ENCODE measurements around the gene RBKS. TPM values are rescaled to one million over a fixed set of nuclear protein-coding genes. Genes with fewer than 3 reads are reported as not detected.

RBKS gene
- total RNA-seq, 4 donors from 2014 or later: 26.1 to 35.4 (median 33.1) TPM; not detected in 1

GRCh38 chr2:27736890-27737204 lies 153.3 kb downstream of the RBKS start:
- DNase-seq: no peak
- H3K4me1 ChIP-seq: peaks cover 3 to 17% (median 6%) of the 10 kb centered on the region in 4 donors
- no peaks in the 10 kb centered on the region for H3K9me3 ChIP-seq
- no peaks in the 10 kb centered on the region for H3K27me3 ChIP-seq
- TF ChIP-seq CTCF (IDR thresholded peaks at IDR 0.05): no peak
- no peak for TF ChIP-seq POLR2A (IDR thresholded peaks at IDR 0.05)
- no peaks in the 10 kb centered on the region for H3K36me3 ChIP-seq
- no peak overlapping the region for H3K4me3 ChIP-seq
- H3K27ac ChIP-seq: peak overlapping the region in 2 of 4 donors; percentile 72

- Histone ChIP-seq H3K4me1 (peaks cover 3 to 17% (median 6%) of the 10 kb centered on the region in 4 donors), H3K36me3 (no peaks in the 10 kb centered on the region), H3K27ac (peak overlapping the region; percentile 35 to 72 (median 66)), H3K27me3 (no peaks in the 10 kb centered on the region), H3K9me3 (no peaks in the 10 kb centered on the region), H3K4me3 (peak overlapping the region in 2 of 4 donors; percentile 39 to 58)
- TF ChIP-seq CTCF (IDR thresholded peaks at IDR 0.05): no peak
- TF ChIP-seq POLR2A (IDR thresholded peaks at IDR 0.05): no peak
- no peak for DNase-seq
These were observed 153.9 kb downstream of the RBKS start for GRCh38 chr2:27736031-27736889.

GRCh38 chr2:27735263-27735904 lies 154.8 kb downstream of the RBKS start:
- Histone ChIP-seq H3K27me3 (no peaks in the 10 kb centered on the region), H3K4me1 (peaks cover 3 to 17% (median 6%) of the 10 kb centered on the region in 4 donors), H3K9me3 (no peaks in the 10 kb centered on the region), H3K4me3 (peak overlapping the region; percentile 26 to 58 (median 46)), H3K36me3 (no peaks in the 10 kb centered on the region), H3K27ac (peak overlapping the region; percentile 35 to 72 (median 66))
- DNase-seq: peak; percentile 32 to 86 (median 79)
- TF ChIP-seq POLR2A (IDR thresholded peaks at IDR 0.05): peak; percentile 42 to 48
- TF ChIP-seq CTCF (IDR thresholded peaks at IDR 0.05): no peak

GRCh38 chr2:27734305-27734704 lies 155.9 kb downstream of the RBKS start:
- Histone ChIP-seq H3K9me3 (no peaks in the 10 kb centered on the region), H3K4me3 (no peak overlapping the region), H3K27ac (peak overlapping the region in 1 of 4 donors; percentile 72), H3K4me1 (peaks cover 3 to 21% (median 6%) of the 10 kb centered on the region in 4 donors), H3K36me3 (no peaks in the 10 kb centered on the region), H3K27me3 (no peaks in the 10 kb centered on the region)
- TF ChIP-seq POLR2A (IDR thresholded peaks at IDR 0.05) (no peak), CTCF (IDR thresholded peaks at IDR 0.05) (no peak)
- no peak for DNase-seq

Other genes starting within 250 kb of the RBKS start
- gene SUPT7L, start 226.8 kb downstream of the RBKS start, total RNA-seq: 10 to 100 TPM; 28.2 to 46.2 (median 40.2) TPM
- gene SLC4A1AP, start 226.5 kb downstream of the RBKS start, total RNA-seq: 10 to 100 TPM; 18.6 to 47.0 (median 21.9) TPM
- 10 to 100 TPM; 25.6 to 67.1 (median 37.8) TPM for gene MRPL33, start 118.7 kb downstream of the RBKS start, total RNA-seq
- 10 to 100 TPM; 35.0 to 70.5 (median 51.5) TPM for gene BABAM2, start 342 bp upstream of the RBKS start, total RNA-seq

Data from Peyer's patch (tissue), 4 donors.